Thoracic aorta (tissue), 2 donors: ENCODE data around the gene TNFRSF4. TPM values are rescaled to one million over a fixed set of nuclear protein-coding genes. Genes with fewer than 3 reads are reported as not detected.

ENCODE experiments used
- ATAC-seq: fragments of 150-250 bp; one replicate; pipeline ENCODE4 v1.8.0; 2017; ENCODE audit warnings: low read depth; ENCODE audit not compliant: insufficient number of reproducible peaks, low FRiP score
- DNase-seq: peaks from one replicate; pipeline ENCODE4 v3.0.0-alpha.2; 2020; ENCODE audit warnings: low spot score
- H3K27ac ChIP-seq, 2 donors: fragments of 200-600 bp; sonication (generic); 1 replicate in 1 of 2; 2 replicates in 1 of 2; pipeline ENCODE4 v1.5.1; 2016; ENCODE audit warnings: mild to moderate bottlenecking in 2 of 2, moderate library complexity in 2 of 2
- H3K27me3 ChIP-seq: fragments of 200-600 bp; sonication (generic); replicated peaks from 2 replicates; pipeline ENCODE4 v1.6.0; 2016; ENCODE audit warnings: mild to moderate bottlenecking; ENCODE audit not compliant: insufficient read depth
- H3K36me3 ChIP-seq: fragments of 200-600 bp; sonication (generic); one replicate; pipeline ENCODE4 v1.5.1; 2016
- H3K4me1 ChIP-seq, 2 donors: fragments of 200-600 bp; sonication (generic); 1 replicate in 1 of 2; 2 replicates in 1 of 2; pipeline versions ENCODE4 v1.5.1 to v1.6.0; 2016; ENCODE audit warnings: low read depth in 2 of 2, mild to moderate bottlenecking in 1 of 2; ENCODE audit not compliant: control insufficient read depth in 1 of 2
- H3K4me3 ChIP-seq: fragments of 200-600 bp; sonication (generic); 2 replicates; pipeline ENCODE4 v1.5.1; 2016; ENCODE audit warnings: mild to moderate bottlenecking
- H3K9me3 ChIP-seq: fragments of 200-600 bp; sonication (generic); 2 replicates; pipeline ENCODE4 v1.5.1; 2016
- total RNA-seq, 2 donors: library from RNA; depleted of rRNA; stranded (reverse); fragments of >200 nt; gene quantifications; one replicate each; pipeline versions ENCODE4 v1.1.0 to v1.2.3, GENCODE V29; 2016
- TF ChIP-seq, protein P1 (sequence below): fragments of 200-600 bp; sonication (generic); IDR thresholded peaks from one replicate; pipeline ENCODE4 v1.5.1; 2019; ENCODE audit warnings: antibody characterized with exemption

Gene TNFRSF4
- total RNA-seq, 2 donors from 2014 or later: 1.8 TPM; not detected in 1

DNA sequence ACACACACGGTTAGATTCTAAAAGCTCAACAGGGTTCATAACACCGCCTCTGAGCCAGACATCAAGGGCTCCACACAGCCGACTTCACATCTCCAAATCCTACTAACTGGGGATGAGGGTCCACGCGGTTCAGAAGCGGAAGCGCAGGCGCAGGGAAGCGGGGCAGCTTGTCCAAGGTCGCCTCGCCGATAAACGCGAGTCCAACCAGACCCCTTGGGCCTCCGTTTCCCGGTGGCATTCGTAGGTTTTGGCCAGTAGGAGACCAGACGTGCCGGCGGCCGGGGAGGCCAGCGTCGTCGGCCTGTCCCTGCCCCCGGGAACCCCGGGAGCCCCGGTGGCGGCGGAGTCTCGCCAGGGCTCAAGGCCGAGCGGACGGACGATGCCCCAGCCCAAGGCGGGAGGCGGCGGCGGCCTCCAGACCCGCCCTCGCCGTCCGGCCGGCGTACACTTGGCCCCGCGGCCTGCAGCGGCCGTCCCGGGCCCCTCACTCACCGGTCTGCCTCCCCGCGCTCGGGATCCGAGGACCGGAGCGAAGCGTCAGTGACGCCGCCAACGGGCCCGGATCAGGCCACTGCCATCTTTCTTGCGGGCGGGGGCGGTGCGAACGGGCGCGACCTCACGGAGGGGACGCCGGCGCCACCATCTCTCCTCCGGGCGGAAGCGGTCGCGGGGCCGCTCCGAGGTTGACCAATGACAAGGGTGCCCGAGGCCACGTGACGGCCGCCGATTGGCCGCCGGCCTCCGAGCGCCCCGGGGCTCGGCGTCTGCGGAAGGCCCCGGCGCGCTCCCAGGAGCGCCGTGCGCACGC lies 17.7 kb upstream of the TNFRSF4 start, which contains the start of gene SDF4:
Gene SDF4 (minus strand): TSS at position 602 of the 808 bp plus-strand sequence. CDS start 3,229 bp downstream, outside the sequence.
- ATAC-seq (peak; percentile 85), DNase-seq (peak; percentile 84)
- Histone ChIP-seq H3K9me3 (no peaks in the 10 kb centered on the region), H3K27ac (peak within 1 kb of the TSS; percentile 88 to 91), H3K4me1 (peaks cover 20 to 33% of the 10 kb centered on the region in 2 donors), H3K27me3 (no peaks in the 10 kb centered on the region), H3K4me3 (peak within 1 kb of the TSS; percentile 99), H3K36me3 (peaks cover 23% of the 10 kb centered on the region)
- TF ChIP-seq, protein P1, sequence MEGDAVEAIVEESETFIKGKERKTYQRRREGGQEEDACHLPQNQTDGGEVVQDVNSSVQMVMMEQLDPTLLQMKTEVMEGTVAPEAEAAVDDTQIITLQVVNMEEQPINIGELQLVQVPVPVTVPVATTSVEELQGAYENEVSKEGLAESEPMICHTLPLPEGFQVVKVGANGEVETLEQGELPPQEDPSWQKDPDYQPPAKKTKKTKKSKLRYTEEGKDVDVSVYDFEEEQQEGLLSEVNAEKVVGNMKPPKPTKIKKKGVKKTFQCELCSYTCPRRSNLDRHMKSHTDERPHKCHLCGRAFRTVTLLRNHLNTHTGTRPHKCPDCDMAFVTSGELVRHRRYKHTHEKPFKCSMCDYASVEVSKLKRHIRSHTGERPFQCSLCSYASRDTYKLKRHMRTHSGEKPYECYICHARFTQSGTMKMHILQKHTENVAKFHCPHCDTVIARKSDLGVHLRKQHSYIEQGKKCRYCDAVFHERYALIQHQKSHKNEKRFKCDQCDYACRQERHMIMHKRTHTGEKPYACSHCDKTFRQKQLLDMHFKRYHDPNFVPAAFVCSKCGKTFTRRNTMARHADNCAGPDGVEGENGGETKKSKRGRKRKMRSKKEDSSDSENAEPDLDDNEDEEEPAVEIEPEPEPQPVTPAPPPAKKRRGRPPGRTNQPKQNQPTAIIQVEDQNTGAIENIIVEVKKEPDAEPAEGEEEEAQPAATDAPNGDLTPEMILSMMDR: peak; percentile 9

DNA sequence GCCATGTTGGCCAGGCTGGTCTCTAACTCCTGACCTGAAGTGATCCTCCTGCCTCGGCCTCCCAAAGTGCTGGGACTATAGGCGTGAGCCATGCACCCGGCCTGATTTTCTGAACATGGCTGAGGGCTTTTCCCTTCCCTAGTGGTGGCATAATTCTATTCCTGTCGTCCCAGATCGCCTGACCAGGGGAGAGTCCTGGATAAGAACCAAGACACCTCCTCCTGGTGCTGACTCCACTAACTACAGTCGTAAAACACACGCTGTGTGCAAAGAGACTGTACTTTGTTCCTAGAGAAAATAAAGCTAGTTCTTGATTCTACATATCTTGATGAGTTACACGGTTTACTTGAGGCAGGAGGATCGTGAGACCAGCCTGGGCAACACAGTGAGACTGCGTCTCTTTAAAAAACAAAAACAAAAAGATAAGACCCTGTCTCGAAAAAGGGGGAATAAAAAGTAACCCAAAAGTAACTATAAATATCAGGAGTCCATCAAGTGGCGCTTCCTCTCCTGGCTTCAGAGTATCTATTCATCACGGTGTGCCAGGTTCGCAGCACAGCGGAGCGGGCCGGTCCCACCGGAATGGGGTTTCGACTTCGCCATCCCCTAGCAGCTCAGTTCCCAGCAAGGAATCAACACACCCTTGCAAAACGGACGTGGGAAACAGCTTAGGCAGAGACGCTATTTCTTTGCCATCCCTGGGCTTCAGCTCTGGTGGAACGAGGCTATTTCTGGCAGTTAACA lies 16.9 kb upstream of the TNFRSF4 start:
- H3K9me3 ChIP-seq: no peaks in the 10 kb centered on the region
- H3K27ac ChIP-seq: peak overlapping the region; percentile 88 to 91
- DNase-seq (no peak), ATAC-seq (no peak)
- H3K4me3 ChIP-seq: peak overlapping the region; percentile 99
- TF ChIP-seq, protein P1: no peak
- H3K4me1 ChIP-seq: peaks cover 20 to 33% of the 10 kb centered on the region in 2 donors
- peaks cover 24% of the 10 kb centered on the region for H3K36me3 ChIP-seq
- H3K27me3 ChIP-seq: no peaks in the 10 kb centered on the region

DNA sequence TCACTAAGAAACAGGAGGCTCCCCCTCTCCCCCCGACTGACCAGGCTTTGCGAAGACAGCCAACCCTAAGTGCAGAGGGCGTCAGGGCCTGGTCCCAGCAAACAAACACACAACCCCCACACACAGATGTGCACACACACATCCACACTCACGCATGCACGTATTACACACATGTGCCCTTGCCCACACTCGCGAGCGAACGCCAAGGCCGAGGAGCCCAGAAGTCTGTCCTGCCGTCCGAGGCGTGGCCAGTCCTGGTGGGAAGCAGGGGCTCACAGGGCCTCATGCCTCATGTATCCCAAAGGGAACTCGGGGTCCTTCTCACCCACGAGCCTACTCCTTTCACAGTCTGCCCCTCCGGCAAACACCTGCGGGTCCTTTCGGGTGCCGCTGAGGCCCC lies 15.8 kb upstream of the TNFRSF4 start:
- ATAC-seq (no peak), DNase-seq (no peak)
- H3K9me3 ChIP-seq: no peaks in the 10 kb centered on the region
- H3K4me3 ChIP-seq: peak overlapping the region; percentile 99
- no peak overlapping the region for H3K27ac ChIP-seq
- H3K4me1 ChIP-seq: peaks cover 20 to 33% of the 10 kb centered on the region in 2 donors
- TF ChIP-seq, protein P1: no peak
- H3K36me3 ChIP-seq: peaks cover 28% of the 10 kb centered on the region
- H3K27me3 ChIP-seq: no peaks in the 10 kb centered on the region

DNA sequence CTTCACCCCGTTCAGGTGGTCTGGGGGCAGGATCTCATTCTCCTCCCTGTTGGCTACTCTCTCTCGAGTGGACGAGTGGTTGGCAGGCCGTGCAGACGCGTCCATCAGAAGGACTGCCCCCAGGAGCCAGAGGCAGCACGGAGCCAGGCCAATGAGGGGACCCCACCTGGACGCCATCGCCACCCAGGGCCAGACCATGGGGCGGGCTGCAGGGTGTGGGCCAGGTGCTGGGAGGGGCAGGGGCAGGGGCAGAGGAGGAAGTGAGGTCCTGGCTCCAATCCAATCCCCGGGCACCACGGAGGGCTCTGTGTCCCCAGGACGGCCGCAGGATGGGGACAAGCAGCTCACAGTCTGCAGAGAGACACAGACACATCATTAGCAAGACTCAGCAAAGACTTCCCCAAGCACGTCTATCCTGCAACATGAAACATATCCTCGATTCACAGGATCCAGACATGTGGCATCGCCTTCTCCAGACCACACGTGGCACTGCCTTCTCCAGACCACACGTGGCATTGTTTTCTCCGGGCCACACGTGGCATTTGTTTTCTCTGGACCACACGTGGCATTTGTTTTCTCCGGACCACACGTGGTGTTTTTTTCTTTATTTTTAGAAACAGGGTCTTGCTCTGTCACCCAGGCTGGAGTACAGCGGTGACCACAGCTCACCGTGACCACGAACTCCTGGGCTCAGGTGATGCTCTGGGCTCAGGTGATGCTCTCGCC lies 14.8 kb upstream of the TNFRSF4 start:
- TF ChIP-seq, protein P1: no peak

More for the DNA sequence above, 14.8 kb upstream of the TNFRSF4 start:
- no peaks in the 10 kb centered on the region for H3K27me3 ChIP-seq
- H3K9me3 ChIP-seq: no peaks in the 10 kb centered on the region
- ATAC-seq: no peak
- DNase-seq: no peak
- no peak overlapping the region for H3K27ac ChIP-seq
- no peak overlapping the region for H3K4me3 ChIP-seq
- H3K36me3 ChIP-seq: peaks cover 29% of the 10 kb centered on the region
- peaks cover 20 to 33% of the 10 kb centered on the region in 2 donors for H3K4me1 ChIP-seq
